GM19099 (cell line): ENCODE measurements around the gene PDE10A.

Experiments used
- POLR2A ChIP-seq: IDR thresholded peaks from 3 replicates; pipeline ENCODE4 v1.6.1; 2011; ENCODE audit warnings: low read depth; ENCODE audit not compliant: insufficient read length; ENCODE audit errors: extremely low read depth

PDE10A gene

DNA sequence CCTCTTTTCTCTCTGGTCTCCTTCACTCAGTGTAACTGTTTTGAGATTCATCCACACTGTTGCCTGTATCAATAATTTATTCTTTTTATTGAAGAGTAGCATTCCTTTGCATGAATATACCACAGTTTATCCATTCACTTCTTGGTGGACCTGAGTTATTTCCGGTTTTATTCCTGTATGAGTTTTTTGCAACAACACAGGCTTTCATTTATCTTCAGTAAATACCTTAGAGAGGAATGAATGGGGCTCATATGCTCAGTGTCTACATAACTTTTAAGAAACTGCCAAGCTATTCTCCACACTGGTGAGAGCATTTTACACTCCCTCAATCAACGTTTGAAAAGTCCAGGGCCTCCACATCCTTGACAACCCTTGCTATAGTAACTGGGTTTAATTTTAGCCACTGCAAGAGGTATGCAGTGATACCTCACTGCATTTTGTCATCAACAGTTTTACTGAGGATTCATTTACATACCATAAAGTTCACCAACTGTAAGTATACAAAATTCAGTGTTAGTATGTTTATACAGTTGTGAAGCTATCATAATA is 154.6 kb downstream of the PDE10A start:
- no peak for TF ChIP-seq POLR2A

DNA sequence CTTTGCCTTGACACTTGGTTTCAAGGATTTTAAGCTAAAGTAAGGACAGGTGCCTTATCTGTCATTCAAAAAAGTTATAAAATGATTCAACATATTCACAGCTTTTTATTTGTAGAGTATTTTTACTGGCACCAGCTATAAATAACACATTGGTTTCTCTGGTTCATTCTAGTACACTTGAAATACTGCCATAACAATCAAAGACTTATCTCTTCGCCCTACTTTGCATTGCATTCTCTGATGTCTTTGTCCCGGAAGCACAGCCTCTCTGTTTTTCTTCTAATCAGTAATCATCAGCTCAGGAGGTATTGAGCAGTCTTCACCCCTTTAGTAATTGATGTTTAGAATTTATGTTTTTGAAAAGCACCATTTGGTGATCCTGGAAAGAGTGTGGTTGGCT is 156.4 kb downstream of the PDE10A start:
- no peak for TF ChIP-seq POLR2A

DNA sequence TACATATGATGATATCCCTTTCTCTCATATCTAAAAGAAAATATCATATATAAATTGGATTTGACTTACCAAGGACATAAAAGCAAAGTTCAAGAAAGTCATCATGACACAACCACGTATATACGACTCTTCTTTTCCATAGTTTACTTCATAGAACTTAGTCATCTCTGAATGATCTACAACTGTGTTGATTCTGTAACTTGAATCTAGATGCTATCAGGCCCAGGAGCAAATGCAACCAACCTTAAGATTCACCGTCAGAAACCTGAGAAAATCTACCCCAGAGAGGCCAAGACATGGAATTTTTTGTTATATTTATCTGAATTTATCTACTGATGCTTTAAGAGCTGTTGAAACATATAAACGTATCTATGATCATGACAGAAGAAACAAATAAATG is 165.6 kb downstream of the PDE10A start:
- TF ChIP-seq POLR2A: no peak

DNA sequence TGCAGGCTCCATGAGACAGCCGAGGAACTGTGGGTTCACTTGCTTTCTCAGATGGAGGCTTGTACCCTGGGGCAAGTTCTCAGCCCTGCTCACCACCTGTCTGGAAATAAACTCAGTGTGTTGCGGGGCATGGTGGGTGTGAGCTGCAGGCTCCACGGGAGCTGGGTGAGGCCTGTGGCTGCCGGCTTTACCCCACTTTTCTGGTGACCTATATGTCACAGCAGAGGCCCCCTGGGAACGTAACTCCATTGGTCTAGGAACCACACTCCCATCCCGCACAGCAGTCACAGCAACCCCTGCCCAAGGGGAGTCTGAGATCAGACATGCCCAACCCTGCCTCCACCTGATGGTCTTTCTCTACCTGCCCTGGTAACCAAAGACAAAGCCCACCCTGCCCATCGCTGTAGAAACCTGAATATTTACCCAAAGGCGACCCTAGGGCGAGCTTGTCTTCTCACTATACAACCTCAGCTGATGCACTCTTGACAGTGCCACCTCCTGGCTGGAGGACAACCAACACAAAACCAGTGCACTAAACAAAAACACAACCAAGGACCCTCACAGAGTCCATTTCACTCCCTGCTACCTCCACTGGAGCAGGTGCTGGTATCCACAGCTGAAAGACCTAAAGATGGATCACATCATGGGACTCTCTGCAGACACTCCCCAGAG is 174.3 kb downstream of the PDE10A start:
- TF ChIP-seq POLR2A: no peak

DNA sequence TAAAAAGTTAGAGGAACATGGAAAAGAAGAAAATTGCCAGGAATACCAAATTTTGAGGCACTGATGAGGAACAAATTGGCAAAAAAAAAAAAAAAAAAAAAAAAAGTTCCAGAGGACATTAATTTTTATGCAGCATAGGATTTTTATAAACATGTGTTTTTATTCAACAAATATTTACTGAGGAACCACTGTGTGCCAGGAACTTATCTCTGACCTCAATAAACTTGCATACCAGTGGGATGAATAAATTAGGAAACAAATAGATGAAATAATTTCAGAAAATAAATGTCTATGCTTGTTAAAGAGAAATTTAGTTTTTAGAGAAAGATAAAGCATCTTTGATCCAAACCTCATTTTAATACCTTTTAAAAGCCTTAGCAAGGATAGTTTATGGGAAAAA is 175.1 kb downstream of the PDE10A start:
- no peak for TF ChIP-seq POLR2A

DNA sequence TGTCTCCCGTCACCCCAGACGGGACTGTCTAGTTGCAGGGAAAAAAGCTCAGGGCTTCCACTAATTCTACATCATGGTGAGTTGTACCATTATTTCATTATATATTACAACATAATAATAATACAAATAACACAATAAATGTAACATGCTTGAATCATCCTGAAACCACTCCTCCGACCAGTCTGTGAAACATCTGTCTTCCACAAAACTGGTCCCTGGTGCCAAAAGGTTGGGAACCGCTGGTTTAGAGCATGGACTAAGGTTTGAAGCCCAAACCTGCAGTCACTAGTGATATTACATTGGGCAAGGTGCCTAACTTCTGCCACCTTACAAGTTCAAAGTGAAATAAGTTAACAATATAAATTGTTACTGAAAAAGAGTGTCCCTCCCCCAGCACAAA is 175.7 kb downstream of the PDE10A start:
- no peak for TF ChIP-seq POLR2A

DNA sequence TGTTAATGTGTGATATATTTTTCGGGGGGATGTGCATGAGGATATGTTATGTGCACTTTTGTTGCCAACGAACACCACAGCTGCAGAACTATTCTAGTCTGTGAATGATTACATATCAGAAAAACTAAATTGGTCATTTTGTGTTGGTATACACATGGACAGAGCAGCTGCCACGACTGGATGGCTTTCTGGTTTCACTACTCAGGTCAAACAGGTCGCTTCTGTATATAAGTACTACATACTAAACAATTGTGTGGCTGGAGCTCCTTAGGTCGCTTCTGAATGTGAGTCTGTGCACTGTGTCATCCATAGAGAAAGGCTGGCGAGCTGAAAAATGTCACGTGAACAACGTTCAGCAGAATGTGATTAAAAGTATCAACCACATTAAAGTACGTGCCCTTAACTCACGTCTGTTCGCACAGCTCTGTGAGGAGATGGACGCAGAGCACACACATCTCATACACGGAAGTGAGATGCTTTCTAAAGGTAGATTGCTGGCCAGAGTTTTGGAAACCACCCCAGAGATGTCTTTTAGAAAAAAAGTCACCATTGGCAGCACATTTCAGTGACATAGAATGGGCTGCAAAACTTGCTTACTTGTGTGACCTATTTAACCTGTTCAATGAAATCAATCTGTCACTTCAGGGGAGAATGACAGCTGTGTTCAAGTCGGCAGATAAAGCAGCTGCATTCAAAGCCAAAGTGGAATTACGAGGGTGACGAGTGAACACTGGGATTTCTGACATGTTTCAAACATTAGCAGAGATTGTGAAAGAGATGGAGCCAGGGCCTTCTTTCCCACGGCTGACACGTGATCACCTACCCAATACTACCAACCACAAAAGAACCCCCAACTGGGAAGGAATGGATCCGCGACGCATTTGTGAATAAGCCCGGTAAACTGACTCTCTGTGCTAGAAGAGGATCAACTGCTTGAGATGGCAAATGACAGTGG is 176.6 kb downstream of the PDE10A start:
- TF ChIP-seq POLR2A: no peak

DNA sequence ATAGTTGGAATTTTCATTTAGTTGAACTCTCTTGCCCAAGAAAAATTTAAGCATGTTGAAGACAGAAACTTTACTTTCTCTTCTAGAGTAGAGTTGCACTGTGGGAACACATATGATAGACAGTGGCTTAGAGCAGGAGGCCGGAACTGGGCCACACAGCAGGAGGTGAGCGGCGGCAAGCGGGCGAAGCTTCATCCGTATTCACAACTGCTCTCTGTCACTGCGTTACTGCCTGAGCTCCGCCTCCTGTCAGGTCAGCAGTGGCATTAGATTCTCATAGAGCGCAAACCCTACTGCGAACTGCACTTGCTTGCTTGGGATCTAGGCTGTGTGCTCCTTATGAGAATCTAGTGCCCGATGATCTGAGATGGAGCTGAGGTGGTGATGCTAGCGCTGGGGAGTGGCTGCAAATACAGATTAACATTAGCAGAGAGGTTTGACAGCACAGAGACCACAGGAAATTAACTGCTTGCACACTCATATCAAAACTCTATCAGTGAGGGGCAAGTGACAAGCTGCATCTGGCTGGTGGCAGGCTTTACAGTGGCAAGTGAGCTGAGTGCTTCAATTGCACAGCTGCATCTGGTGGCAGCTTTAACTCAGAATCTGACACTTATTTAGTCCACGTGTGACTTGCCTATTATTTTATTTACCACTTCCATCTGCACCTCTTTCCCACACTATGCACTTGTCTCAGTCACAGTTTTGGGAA is 178.7 kb downstream of the PDE10A start:
- TF ChIP-seq POLR2A: no peak

DNA sequence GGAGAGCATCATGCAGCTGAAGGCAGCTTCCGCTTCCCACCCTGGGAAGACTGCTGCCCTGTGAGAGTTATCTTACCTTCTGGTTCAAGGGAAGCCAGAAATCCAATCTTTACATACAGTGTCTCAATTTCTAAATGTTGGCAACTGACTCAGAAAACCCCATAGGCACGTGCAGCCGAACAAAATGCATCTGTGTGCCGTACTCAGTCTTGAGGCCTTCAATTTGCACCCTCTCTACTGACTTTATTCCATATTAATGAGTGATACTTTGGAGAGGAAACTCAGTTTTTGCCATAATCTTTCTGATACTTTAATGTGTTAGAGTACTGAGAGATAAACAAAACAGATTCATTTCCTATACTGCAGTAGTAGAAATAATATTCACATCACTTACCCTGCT is 181.1 kb downstream of the PDE10A start:
- TF ChIP-seq POLR2A: no peak

DNA sequence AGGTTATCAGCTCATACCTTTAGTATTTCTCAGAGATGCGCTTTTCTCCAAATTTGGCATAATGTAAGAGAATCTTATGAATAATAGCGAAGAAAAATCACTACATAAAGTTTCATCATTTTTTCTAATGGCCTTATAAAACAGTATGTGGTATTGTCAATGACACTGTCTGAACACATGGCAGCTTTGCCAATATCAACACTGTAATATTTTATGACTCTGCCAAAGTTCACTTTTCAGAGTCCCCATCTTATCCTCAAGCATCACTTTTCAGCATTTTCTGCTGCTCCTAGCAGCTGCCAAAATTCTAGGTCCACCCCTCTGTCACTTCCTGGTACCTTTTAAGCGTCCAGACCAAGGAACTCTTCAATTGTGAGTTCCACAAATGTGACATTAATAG is 182.1 kb downstream of the PDE10A start:
- TF ChIP-seq POLR2A: no peak

DNA sequence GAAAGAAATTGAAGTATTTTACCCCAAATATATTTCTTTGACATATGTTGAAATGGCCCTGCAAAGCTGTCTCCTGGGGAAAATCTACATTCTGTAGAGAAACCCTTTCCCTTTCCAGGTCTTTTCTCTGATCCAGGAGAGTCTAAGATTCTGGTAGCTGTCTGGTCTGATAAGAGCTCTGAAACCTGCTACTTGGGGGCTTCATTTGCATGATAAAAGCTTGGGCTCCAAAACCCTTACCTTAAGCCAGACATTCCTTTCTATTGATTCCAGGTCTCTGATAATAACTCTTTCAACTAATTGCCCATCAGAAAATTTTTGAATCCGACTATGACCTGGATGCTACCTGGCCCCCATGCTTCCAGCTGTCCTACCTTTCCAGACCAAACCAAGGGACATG is 184.5 kb downstream of the PDE10A start:
- TF ChIP-seq POLR2A: no peak

DNA sequence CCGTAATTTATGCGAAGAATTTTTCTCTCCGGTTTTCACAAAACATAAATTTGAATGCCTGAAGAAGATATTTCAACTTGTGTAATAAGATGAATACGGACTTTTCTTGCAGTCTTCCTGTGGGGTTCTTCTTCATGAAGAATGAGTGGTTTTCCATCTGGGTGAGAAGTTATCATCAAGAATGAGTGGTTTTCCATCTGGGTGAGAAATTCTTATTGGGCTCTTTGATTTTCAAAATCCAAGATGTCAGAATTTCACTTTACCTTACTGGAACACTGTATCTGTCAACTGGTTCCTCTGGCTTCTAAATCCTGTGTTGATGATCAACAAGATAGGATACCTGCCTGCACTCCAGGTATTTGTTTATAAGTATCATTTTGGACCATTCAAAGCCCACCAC is 193.6 kb downstream of the PDE10A start:
- TF ChIP-seq POLR2A: no peak

DNA sequence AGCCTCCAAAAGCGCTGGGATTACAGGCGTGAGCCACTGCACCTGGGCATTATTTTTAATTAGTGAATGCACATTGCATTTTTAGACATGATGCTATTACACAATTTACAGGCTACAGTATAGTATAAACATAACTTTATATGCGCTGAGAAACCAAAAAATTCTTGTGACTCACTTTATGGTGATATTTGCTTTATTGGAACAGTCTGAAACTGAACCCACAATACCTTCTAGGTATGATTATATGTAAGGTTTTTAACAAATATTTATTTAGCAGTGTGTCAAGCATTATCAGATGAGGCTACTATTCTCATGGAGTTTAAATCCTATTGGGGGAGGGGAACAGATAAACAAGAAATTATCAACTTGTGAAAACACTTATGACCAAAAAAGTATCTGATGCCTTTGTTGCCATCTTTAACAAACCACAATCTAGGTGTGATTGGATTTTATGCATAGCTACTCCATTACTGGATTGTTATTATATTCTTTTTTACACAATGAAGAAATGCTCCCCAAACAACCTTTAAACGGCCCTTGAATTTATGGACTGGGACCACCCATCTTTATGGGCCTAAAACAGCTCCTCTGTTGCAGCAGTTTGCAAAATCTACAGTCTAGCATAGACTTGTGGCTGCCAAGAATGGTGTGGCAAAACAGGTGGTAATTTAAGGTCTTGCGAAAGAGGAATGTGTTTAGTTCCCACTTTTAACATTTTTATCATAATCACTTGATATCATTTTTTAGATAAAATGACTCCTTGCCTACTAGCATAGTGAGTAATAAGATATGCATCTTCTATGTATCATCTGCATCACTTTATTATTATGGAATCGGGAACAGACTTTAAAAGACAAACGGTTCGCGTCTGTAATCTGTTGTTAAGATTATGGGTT is 194.5 kb downstream of the PDE10A start:
- TF ChIP-seq POLR2A: no peak

DNA sequence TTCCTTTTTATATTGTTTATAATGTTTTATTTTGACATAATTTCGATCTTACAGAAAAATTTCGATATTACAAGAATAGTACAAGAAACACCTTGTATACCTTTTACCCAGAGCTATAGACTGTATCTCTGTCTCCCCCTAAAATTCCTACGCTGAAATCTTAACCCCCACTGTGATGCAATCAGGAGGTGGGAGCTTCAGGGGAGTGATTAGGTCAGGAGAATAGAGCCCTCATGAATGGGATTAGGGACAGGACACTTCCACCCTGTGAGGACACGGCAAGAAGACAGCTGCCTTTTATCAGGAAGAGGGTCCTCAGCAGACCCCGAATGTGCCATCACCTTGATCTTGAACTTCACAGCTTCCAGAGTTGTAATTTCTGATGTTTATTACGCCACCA is 204.9 kb downstream of the PDE10A start:
- TF ChIP-seq POLR2A: no peak
